HCT116 (cell line): ENCODE results near the gene OR10H5. TPM values are rescaled to one million over a fixed set of nuclear protein-coding genes. Genes with fewer than 3 reads are reported as not detected.

ENCODE experiments used
- ATAC-seq: fragments of 200-7000 bp; cut with Tn5 transposase; 2 replicates; pipeline ENCODE4 v1.9.1; 2020; ENCODE audit warnings: mild to moderate bottlenecking, moderate library complexity
- BruUV-seq: library from RNA; stranded (reverse); fragments of 400-500 nt; replicated peaks from 2 replicates; lab custom pipeline; 2021; lab: Mats Ljungman, UMichigan
- CTCF ChIA-PET: fragments of 300-600 bp; sonication (Branson Sonifier 250); formaldehyde crosslinking; loops from one replicate; lab custom pipeline; 2021; ENCODE audit warnings: antibody characterized with exemption; lab: Charles Lee
- POLR2A ChIA-PET: fragments of 300-600, 350-600 bp; sonication (Branson Sonifier 250); formaldehyde crosslinking; loops from one replicate; lab custom pipeline; 2021; ENCODE audit warnings: antibody characterized with exemption; lab: Charles Lee
- RAD21 ChIA-PET, 2 experiments: fragments of 300-600 bp; sonication (Branson Sonifier 250); formaldehyde crosslinking; loops; one replicate each; lab custom pipeline; 2023; ENCODE audit warnings: low total read pairs in 2 of 2; ENCODE audit not compliant: uncharacterized antibody in 2 of 2, unreplicated experiment in 2 of 2, low non-redundant PET in 1 of 2; lab: Charles Lee
- DNase-seq: peaks from one replicate; pipeline ENCODE4 v3.0.0-alpha.2; 2010; ENCODE audit warnings: low read depth, low spot score
- H2AFZ ChIP-seq: fragments of 200-600 bp; shearing (Covaris generic), sonication (generic); 2 replicates; pipeline ENCODE4 v1.6.1; 2017; ENCODE audit warnings: low read depth, mixed run types, mixed read lengths, antibody characterized with exemption, low read length; ENCODE audit not compliant: poor library complexity, severe bottlenecking
- H3K27ac ChIP-seq: 2 replicates; pipeline ENCODE4 v1.5.1; 2012; ENCODE audit warnings: low read depth, low read length
- H3K27me3 ChIP-seq: fragments of 200-600 bp; sonication (generic); 2 replicates; pipeline ENCODE4 v1.6.1; 2016; ENCODE audit warnings: mixed run types, low read length, mixed read lengths; ENCODE audit not compliant: insufficient read depth
- H3K36me3 ChIP-seq, 2 experiments: fragments of 200-500 bp in 1 of 2; fragments of 200-600 bp in 1 of 2; sonication (Bioruptor generic) in 1 of 2; sonication (generic) in 1 of 2; 2 replicates each; pipeline versions ENCODE4 v1.5.1 to v1.6.1; 2014 to 2016; ENCODE audit warnings: low read length in 2 of 2, inconsistent platforms in 1 of 2, mixed read lengths in 1 of 2, mixed run types in 1 of 2; ENCODE audit not compliant: insufficient read depth in 2 of 2, control insufficient read depth in 1 of 2
- H3K4me1 ChIP-seq, 2 experiments: fragments of 200-600 bp in 1 of 2; sonication (generic) in 1 of 2; 2 replicates each; pipeline versions ENCODE4 v1.5.1 to v1.6.1; 2012 to 2017; ENCODE audit warnings: low read length in 2 of 2, inconsistent platforms in 1 of 2, mild to moderate bottlenecking in 1 of 2, mixed read lengths in 1 of 2, mixed run types in 1 of 2, moderate library complexity in 1 of 2; ENCODE audit not compliant: insufficient read depth in 2 of 2, control insufficient read depth in 1 of 2
- H3K4me2 ChIP-seq: fragments of 200-600 bp; sonication (generic); 2 replicates; pipeline ENCODE4 v1.6.1; 2017; ENCODE audit warnings: mixed run types, low read length, mixed read lengths
- H3K4me3 ChIP-seq, 2 experiments: fragments of 200-600 bp in 1 of 2; sonication (generic) in 1 of 2; replicated peaks in 1 of 2; 2 replicates each; pipeline ENCODE4 v1.5.1; 2011 to 2016; ENCODE audit warnings: low read length in 2 of 2, control low read depth in 1 of 2, low read depth in 1 of 2, mild to moderate bottlenecking in 1 of 2, mixed read lengths in 1 of 2, mixed run types in 1 of 2
- H3K79me2 ChIP-seq: fragments of 200-600 bp; sonication (generic); 2 replicates; pipeline ENCODE4 v1.6.1; 2017; ENCODE audit warnings: mild to moderate bottlenecking, mixed run types, low read length, moderate library complexity, mixed read lengths; ENCODE audit not compliant: insufficient read depth
- H3K9ac ChIP-seq: fragments of 200-600 bp; sonication (generic); 2 replicates; pipeline ENCODE4 v1.6.1; 2016; ENCODE audit warnings: low read length, mixed read lengths
- H3K9me2 ChIP-seq: fragments of 200-600 bp; sonication (generic), shearing (Covaris generic); 2 replicates; pipeline ENCODE4 v1.6.1; 2017; ENCODE audit warnings: mixed run types, mild to moderate bottlenecking, moderate library complexity; ENCODE audit not compliant: insufficient read depth
- H3K9me3 ChIP-seq, 2 experiments: fragments of 200-500 bp in 1 of 2; fragments of 200-600 bp in 1 of 2; sonication (Bioruptor generic) in 1 of 2; sonication (generic) in 1 of 2; 2 replicates each; pipeline ENCODE4 v1.6.1; 2014 to 2017; ENCODE audit warnings: low read length in 2 of 2, mixed read lengths in 2 of 2, inconsistent platforms in 1 of 2, low read depth in 1 of 2, mild to moderate bottlenecking in 1 of 2, mixed run types in 1 of 2, moderate library complexity in 1 of 2; ENCODE audit not compliant: control insufficient read depth in 1 of 2, insufficient read depth in 1 of 2
- H4K20me1 ChIP-seq: fragments of 200-600 bp; sonication (generic), shearing (Covaris generic); 2 replicates; pipeline ENCODE4 v1.6.1; 2017; ENCODE audit warnings: mixed run types, mild to moderate bottlenecking, moderate library complexity; ENCODE audit not compliant: insufficient read depth
- ATF3 ChIP-seq: IDR thresholded peaks from 2 replicates; pipeline ENCODE4 v1.6.1; 2012
- CBX3 ChIP-seq: IDR thresholded peaks from 2 replicates; pipeline ENCODE4 v1.6.1; 2012; ENCODE audit warnings: low read depth
- CEBPB ChIP-seq: IDR thresholded peaks from 2 replicates; pipeline ENCODE4 v1.6.1; 2012; ENCODE audit warnings: low read depth
- ELF1 ChIP-seq: IDR thresholded peaks from 2 replicates; pipeline ENCODE4 v1.6.1; 2012; ENCODE audit warnings: low read depth, borderline replicate concordance
- FOSL1 ChIP-seq: IDR thresholded peaks from 2 replicates; pipeline ENCODE4 v1.6.1; 2012; ENCODE audit warnings: low read depth
- MAX ChIP-seq: IDR thresholded peaks from 2 replicates; pipeline ENCODE4 v1.6.1; 2012
- RAD21 ChIP-seq: IDR thresholded peaks from 2 replicates; pipeline ENCODE4 v1.6.1; 2012; ENCODE audit warnings: low read depth, mild to moderate bottlenecking
- REST ChIP-seq: IDR thresholded peaks from 2 replicates; pipeline ENCODE4 v1.6.1; 2012; ENCODE audit warnings: low read depth
- SP1 ChIP-seq: IDR thresholded peaks from 2 replicates; pipeline ENCODE4 v1.6.1; 2012; ENCODE audit warnings: low read depth
- SRF ChIP-seq: IDR thresholded peaks from 2 replicates; pipeline ENCODE4 v1.6.1; 2012; ENCODE audit warnings: low read depth
- TCF7L2 ChIP-seq: IDR thresholded peaks from 2 replicates; pipeline ENCODE4 v1.7.0; 2011; ENCODE audit warnings: borderline replicate concordance, inconsistent platforms; ENCODE audit not compliant: insufficient read depth, insufficient read length; ENCODE audit errors: extremely low read depth
- YY1 ChIP-seq: IDR thresholded peaks from 2 replicates; pipeline ENCODE4 v1.6.1; 2011; ENCODE audit warnings: low read length, low read depth, moderate library complexity, mild to moderate bottlenecking; ENCODE audit not compliant: insufficient replicate concordance; ENCODE audit errors: extremely low read depth
- ZFX ChIP-seq: fragments of 450-650 bp; IDR thresholded peaks from 2 replicates; pipeline ENCODE4 v1.6.1; 2017
- ZNF274 ChIP-seq: fragments of 200-500 bp; sonication (Bioruptor generic); IDR thresholded peaks from 2 replicates; pipeline ENCODE4 v1.6.1; 2014; ENCODE audit warnings: mild to moderate bottlenecking, low read depth, low read length, inconsistent platforms
- intact Hi-C: fragments of 100-400 bp; cut with micrococcal nuclease; formaldehyde crosslinking; loops from 2 replicates; pipeline ENCODE4 v1.10.0; 2022
- total RNA-seq: library from RNA; stranded (reverse); gene quantifications from one replicate; pipeline ENCODE4 v1.2.1, GENCODE V29; 2021; ENCODE audit not compliant: unreplicated experiment

Gene OR10H5
- total RNA-seq, 1 experiment from 2014 or later, result not detected

GRCh38 chr19:15788594-15789270 lies 1.3 kb downstream of the OR10H5 start:
- BruUV-seq, result no TSS peak
- ChIA-PET CTCF (no interaction called here), POLR2A (no interaction called here), RAD21 (no interaction called here)
- Histone ChIP-seq H4K20me1 (no peaks in the 10 kb centered on the region), H3K9me2 (no peaks in the 10 kb centered on the region), H3K79me2 (no peaks in the 10 kb centered on the region), H3K36me3 (no peaks in the 10 kb centered on the region), H2AFZ (no peak overlapping the region), H3K9ac (no peak overlapping the region), H3K9me3 (no peaks in the 10 kb centered on the region), H3K27me3 (0 out of 2 replicates have a peak, but pooled peaks cover 4% of the 10 kb centered on the region), H3K27ac (no peak overlapping the region), H3K4me3 (no peak overlapping the region), H3K4me2 (no peak overlapping the region), H3K4me1 (peaks cover 0 to 12% of the 10 kb centered on the region in 2 experiments; a peak in 1 of 4 replicates)
- no peak for ATAC-seq
- DNase-seq, result no peak
- TF ChIP-seq ATF3 (no peak), TCF7L2 (no peak), SRF (no peak), MAX (no peak), RAD21 (no peak), REST (no peak), SP1 (no peak), CEBPB (no peak), ZFX (no peak), ELF1 (no peak), CBX3 (no peak), YY1 (no peak), FOSL1 (no peak), ZNF274 (no peak)
- intact Hi-C loops, result no loop called here
